ENCODE results near the gene CMKLR1.

CMKLR1 gene

GRCh38 chr12:108338915-108339657, at the start of gene CMKLR1:
CMKLR1 (minus strand) TSS chr12:108339311; CDS start chr12:108293591, 45,720 bp downstream.
- DNase-seq, result no peak

GRCh38 chr12:108387771-108388170, 48.7 kb upstream of the CMKLR1 start:
- DNase-seq, result no peak

- DNase-seq, result no peak
These were observed 47.7 kb upstream of the CMKLR1 start for GRCh38 chr12:108386709-108387360.

GRCh38 chr12:108382437-108382801, 43.3 kb upstream of the CMKLR1 start:
- DNase-seq, result no peak

GRCh38 chr12:108381787-108382436, 42.8 kb upstream of the CMKLR1 start:
- DNase-seq, result no peak

- DNase-seq, result no peak
These were observed 41.3 kb upstream of the CMKLR1 start for GRCh38 chr12:108380382-108380781.

- DNase-seq, result no peak
These were observed 40.7 kb upstream of the CMKLR1 start for GRCh38 chr12:108379823-108380222.

GRCh38 chr12:108378926-108379325, 39.8 kb upstream of the CMKLR1 start:
- no peak for DNase-seq

GRCh38 chr12:108377260-108377659, 38.1 kb upstream of the CMKLR1 start:
- DNase-seq, result no peak

GRCh38 chr12:108375986-108376663, 37.0 kb upstream of the CMKLR1 start:
- DNase-seq, result no peak

GRCh38 chr12:108374596-108375320, 35.6 kb upstream of the CMKLR1 start:
- DNase-seq, result no peak

GRCh38 chr12:108373111-108373510, 34.0 kb upstream of the CMKLR1 start:
- DNase-seq, result no peak

GRCh38 chr12:108371801-108372344, 32.8 kb upstream of the CMKLR1 start:
- DNase-seq, result no peak

- DNase-seq, result no peak
These were observed 31.3 kb upstream of the CMKLR1 start for GRCh38 chr12:108370415-108370814.

GRCh38 chr12:108369736-108370396, 30.8 kb upstream of the CMKLR1 start:
- no peak for DNase-seq

GRCh38 chr12:108368089-108368488, 29.0 kb upstream of the CMKLR1 start:
- DNase-seq, result no peak

GRCh38 chr12:108367436-108367835, 28.3 kb upstream of the CMKLR1 start:
- DNase-seq, result no peak

GRCh38 chr12:108365324-108365723, 26.2 kb upstream of the CMKLR1 start:
- DNase-seq, result no peak

GRCh38 chr12:108364879-108365278, 25.8 kb upstream of the CMKLR1 start:
- DNase-seq, result no peak

- no peak for DNase-seq
These were observed 24.5 kb upstream of the CMKLR1 start for GRCh38 chr12:108363565-108363964.

- DNase-seq, result no peak
These were observed 24.1 kb upstream of the CMKLR1 start for GRCh38 chr12:108363165-108363564.

- no peak for DNase-seq
These were observed 22.5 kb upstream of the CMKLR1 start for GRCh38 chr12:108361606-108362005.
